Activated naive CD4-positive, alpha-beta T cell treated with anti-CD3 and anti-CD28 coated beads, Interleukin-2, amount 50 U/mL, for 24 hours (primary cell): ENCODE measurements around the gene RTP3.
"Not testable (repeated sequence)": the region's sequence is repeated elsewhere in the genome, so short reads cannot be mapped to it uniquely, and the experiment has no call there.

Experiments
- H3K27ac Mint-ChIP-seq: one replicate; pipeline ENCODE4 v1.8.0; 2021; ENCODE audit warnings: mild to moderate bottlenecking, mixed read lengths
- H3K27me3 Mint-ChIP-seq: one replicate; pipeline ENCODE4 v1.8.0; 2021; ENCODE audit warnings: mixed read lengths
- H3K36me3 Mint-ChIP-seq: one replicate; pipeline ENCODE4 v1.8.0; 2021; ENCODE audit warnings: mixed read lengths
- H3K4me1 Mint-ChIP-seq: one replicate; pipeline ENCODE4 v1.8.0; 2021; ENCODE audit warnings: mixed read lengths
- H3K4me3 Mint-ChIP-seq: one replicate; pipeline ENCODE4 v1.8.0; 2021; ENCODE audit warnings: mild to moderate bottlenecking, mixed read lengths
- H3K9me3 Mint-ChIP-seq: one replicate; pipeline ENCODE4 v1.8.0; 2021; ENCODE audit warnings: mixed read lengths

Gene RTP3

GRCh38 chr3:46482632-46483350 lies 15.0 kb upstream of the RTP3 start:
- H3K9me3 Mint-ChIP-seq = no peaks in the 10 kb centered on the region
- no peaks in the 10 kb centered on the region for H3K4me1 Mint-ChIP-seq

DNA sequence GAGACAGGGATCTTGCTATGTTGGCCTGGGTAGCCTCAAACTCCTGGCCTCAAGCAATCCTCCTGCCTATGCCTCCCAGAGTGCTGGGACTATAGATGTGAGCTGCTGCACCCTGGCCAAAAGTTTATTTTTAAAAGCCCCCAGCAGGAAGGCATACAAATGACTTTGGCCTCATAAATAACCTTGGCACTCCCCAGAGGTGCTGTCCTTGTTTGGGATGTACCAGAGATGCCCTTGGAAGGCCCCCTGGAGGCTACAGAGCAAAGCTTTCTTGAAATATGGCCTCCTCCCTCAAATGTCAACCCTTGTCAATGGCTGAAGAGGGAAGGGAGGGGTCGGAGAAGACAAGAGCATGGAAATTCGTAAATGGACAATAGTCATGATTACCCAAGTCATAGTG lies 14.0 kb upstream of the RTP3 start:
- Mint-ChIP-seq H3K27ac (no peak overlapping the region), H3K4me3 (no peak overlapping the region)

More at GRCh38 chr3:46482632-46483350, 15.0 kb upstream of the RTP3 start:
- H3K27me3 Mint-ChIP-seq = peaks cover 2% of the 10 kb centered on the region
- H3K36me3 Mint-ChIP-seq = no peaks in the 10 kb centered on the region
- H3K27ac Mint-ChIP-seq = no peak overlapping the region
- no peak overlapping the region for H3K4me3 Mint-ChIP-seq

DNA sequence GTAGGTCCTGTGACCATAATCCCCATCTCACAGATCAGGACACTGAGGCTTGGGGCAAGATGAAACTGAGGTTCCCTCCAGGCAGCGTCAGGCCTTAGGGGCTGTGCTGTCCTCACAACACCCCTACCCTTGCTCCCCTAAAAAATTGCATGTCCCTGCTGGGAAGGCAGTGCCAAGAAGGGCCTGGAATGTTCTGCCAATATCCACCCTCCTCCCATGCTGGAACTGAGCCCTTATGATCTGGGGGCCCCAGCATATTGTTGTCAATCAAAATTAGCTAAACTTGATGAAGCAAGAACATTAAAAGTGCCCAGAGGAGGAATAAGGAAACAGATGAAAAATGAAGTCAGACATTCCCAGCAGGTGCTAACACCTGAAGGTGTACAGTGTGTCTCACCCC lies 13.4 kb upstream of the RTP3 start:
- Mint-ChIP-seq H3K27me3 (peaks cover 2% of the 10 kb centered on the region), H3K27ac (no peak overlapping the region), H3K4me3 (no peak overlapping the region), H3K4me1 (peaks cover 10% of the 10 kb centered on the region), H3K9me3 (no peaks in the 10 kb centered on the region), H3K36me3 (no peaks in the 10 kb centered on the region)

More for the DNA sequence above, 14.0 kb upstream of the RTP3 start:
- Mint-ChIP-seq H3K36me3 (no peaks in the 10 kb centered on the region), H3K27me3 (peaks cover 2% of the 10 kb centered on the region), H3K4me1 (peaks cover 4% of the 10 kb centered on the region), H3K9me3 (no peaks in the 10 kb centered on the region)

DNA sequence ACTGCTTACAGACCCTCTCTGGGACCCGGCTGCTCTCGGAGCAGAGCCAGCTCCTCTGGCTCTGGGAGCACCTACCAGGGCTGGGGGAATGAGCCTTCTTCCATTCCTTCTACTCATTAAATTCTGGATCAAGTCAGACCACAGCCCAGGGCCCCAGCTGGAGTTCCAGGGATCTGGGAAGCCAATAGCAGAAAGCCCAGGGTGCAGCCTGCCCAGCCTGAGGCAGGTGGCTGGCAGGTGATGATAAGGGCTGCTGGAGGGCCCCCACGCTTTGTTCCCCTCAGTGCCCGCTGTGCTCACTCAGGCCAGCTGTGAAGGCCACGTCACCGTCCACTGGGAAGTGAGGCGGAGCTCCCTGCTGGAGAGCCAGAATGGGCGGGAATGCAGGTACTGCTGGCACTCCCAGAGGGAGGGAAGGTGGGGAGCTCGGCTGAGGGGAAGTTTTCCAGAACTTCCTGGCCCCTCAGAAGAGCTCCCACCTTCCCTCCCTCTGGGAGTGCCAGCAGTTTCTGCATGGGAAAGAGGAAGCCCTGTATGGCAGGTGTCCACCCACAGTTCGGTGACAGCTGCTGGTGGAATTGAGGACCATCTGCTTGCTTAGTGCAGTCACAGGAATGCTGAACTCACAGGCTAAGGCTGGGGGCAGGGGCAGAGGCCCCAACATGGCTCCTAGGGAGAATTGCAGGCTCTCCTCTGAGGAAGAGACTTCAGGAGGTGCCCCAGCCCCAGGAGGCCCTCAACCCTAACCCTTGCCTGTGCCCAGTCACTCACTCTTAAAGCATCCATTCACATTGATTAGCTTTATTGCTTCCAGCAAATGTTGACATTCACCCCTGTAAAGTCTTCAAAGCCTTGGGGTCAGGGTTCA lies 12.6 kb upstream of the RTP3 start:
- H3K27ac Mint-ChIP-seq = no peak overlapping the region
- H3K9me3 Mint-ChIP-seq = no peaks in the 10 kb centered on the region
- peaks cover 2% of the 10 kb centered on the region for H3K27me3 Mint-ChIP-seq
- no peak overlapping the region for H3K4me3 Mint-ChIP-seq
- peaks cover 16% of the 10 kb centered on the region for H3K4me1 Mint-ChIP-seq
- no peaks in the 10 kb centered on the region for H3K36me3 Mint-ChIP-seq

DNA sequence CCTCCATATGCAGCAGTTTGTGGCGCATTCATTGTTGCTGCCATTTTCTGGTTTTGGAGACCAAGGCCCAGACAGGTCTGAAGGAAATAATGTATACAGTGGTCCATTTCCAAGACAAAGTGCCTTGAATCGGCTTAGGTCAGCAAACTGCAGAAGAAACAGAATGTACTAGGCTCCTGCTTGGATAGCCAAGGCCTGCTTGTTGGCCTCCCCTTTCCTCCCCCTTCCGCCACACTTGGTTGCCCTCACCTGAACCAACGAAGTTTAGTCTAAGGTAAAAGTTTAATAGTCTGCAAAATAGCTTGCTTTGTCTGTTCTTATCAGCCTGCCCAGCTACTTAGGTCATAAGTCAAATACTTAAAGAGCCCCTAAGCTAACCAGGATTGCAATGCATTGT lies 12.0 kb upstream of the RTP3 start:
- H3K4me3 Mint-ChIP-seq = no peak overlapping the region
- H3K4me1 Mint-ChIP-seq = peaks cover 16% of the 10 kb centered on the region

DNA sequence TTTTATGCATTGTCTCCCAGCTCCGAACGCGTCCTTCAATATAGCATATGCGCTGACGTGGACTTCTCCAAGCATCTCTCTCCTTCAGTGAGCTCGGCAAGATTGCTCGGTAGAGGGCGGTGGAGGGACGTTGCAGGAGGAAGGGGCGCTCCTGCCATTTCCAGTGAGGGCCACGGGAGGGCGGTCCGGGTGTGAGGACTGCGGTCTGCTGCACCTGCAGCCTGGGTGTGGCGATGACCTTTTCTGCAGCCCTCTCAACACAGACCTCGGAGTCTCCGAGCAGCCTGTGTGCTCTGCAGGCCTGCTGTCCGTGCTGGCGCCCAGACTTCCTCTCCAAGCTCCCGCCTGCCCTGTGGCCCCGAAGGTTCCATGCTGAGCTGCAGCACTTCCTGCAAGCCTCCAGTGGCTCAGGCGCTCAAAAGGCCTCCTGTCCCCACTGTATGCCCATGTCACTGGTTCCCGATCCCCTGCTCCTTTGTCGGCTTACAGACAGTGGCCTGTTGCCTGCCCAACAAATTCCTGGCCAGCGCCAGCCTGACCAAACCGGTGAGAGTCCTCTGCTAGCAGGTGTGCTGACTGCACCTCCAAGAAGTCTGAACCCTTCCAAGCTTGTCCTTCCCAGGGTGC lies 8.9 kb upstream of the RTP3 start:
- Mint-ChIP-seq H3K36me3 (no peaks in the 10 kb centered on the region), H3K4me1 (peaks cover 16% of the 10 kb centered on the region), H3K9me3 (no peaks in the 10 kb centered on the region), H3K4me3 (peak overlapping the region; percentile 45), H3K27ac (no peak overlapping the region), H3K27me3 (peaks cover 2% of the 10 kb centered on the region)

More for the DNA sequence above, 12.0 kb upstream of the RTP3 start:
- Mint-ChIP-seq H3K27ac (no peak overlapping the region), H3K9me3 (no peaks in the 10 kb centered on the region), H3K36me3 (no peaks in the 10 kb centered on the region), H3K27me3 (peaks cover 2% of the 10 kb centered on the region)

DNA sequence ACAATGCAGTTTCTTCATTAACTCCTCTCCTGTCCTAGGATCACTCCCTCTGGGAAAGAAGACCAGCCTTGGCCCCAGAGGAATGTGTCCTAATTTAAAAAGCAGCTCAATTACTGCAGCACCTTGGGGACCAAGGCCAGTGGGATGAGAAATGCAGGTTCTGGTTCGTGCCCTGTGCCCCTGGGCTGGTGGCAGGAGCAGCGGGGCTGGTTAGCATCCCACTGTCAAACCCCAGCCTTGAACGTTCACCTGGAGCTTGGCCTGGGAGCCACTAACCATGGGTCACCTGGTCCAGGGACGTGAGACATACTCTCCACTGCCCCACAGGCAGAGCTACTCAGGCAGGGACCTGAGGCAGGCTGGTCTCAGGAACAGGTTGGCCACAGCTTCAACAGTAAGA lies 8.4 kb upstream of the RTP3 start:
- H3K9me3 Mint-ChIP-seq = no peaks in the 10 kb centered on the region
- peaks cover 2% of the 10 kb centered on the region for H3K27me3 Mint-ChIP-seq
- no peaks in the 10 kb centered on the region for H3K36me3 Mint-ChIP-seq
- peaks cover 16% of the 10 kb centered on the region for H3K4me1 Mint-ChIP-seq
- H3K4me3 Mint-ChIP-seq = no peak overlapping the region
- H3K27ac Mint-ChIP-seq = no peak overlapping the region

- Mint-ChIP-seq H3K4me3 (no peak overlapping the region), H3K27ac (no peak overlapping the region), H3K9me3 (no peaks in the 10 kb centered on the region), H3K36me3 (no peaks in the 10 kb centered on the region), H3K27me3 (peaks cover 2% of the 10 kb centered on the region), H3K4me1 (peaks cover 16% of the 10 kb centered on the region)
These were observed 7.9 kb upstream of the RTP3 start for GRCh38 chr3:46489875-46490274.

GRCh38 chr3:46490338-46491084 lies 7.3 kb upstream of the RTP3 start:
- no peaks in the 10 kb centered on the region for H3K36me3 Mint-ChIP-seq
- H3K9me3 Mint-ChIP-seq = no peaks in the 10 kb centered on the region
- peaks cover 2% of the 10 kb centered on the region for H3K27me3 Mint-ChIP-seq
- no peak overlapping the region for H3K4me3 Mint-ChIP-seq
- no peak overlapping the region for H3K27ac Mint-ChIP-seq
- peaks cover 16% of the 10 kb centered on the region for H3K4me1 Mint-ChIP-seq

- Mint-ChIP-seq H3K9me3 (no peaks in the 10 kb centered on the region), H3K36me3 (no peaks in the 10 kb centered on the region), H3K4me1 (peaks cover 16% of the 10 kb centered on the region), H3K4me3 (no peak overlapping the region), H3K27ac (no peak overlapping the region), H3K27me3 (peaks cover 2% of the 10 kb centered on the region)
These were observed 6.4 kb upstream of the RTP3 start for GRCh38 chr3:46491089-46492070.

GRCh38 chr3:46492890-46493547 lies 4.8 kb upstream of the RTP3 start:
- H3K27ac Mint-ChIP-seq = peak overlapping the region; percentile 59
- peaks cover 30% of the 10 kb centered on the region for H3K4me1 Mint-ChIP-seq
- no peaks in the 10 kb centered on the region for H3K27me3 Mint-ChIP-seq
- no peaks in the 10 kb centered on the region for H3K36me3 Mint-ChIP-seq
- H3K4me3 Mint-ChIP-seq = no peak overlapping the region
- H3K9me3 Mint-ChIP-seq = no peaks in the 10 kb centered on the region

DNA sequence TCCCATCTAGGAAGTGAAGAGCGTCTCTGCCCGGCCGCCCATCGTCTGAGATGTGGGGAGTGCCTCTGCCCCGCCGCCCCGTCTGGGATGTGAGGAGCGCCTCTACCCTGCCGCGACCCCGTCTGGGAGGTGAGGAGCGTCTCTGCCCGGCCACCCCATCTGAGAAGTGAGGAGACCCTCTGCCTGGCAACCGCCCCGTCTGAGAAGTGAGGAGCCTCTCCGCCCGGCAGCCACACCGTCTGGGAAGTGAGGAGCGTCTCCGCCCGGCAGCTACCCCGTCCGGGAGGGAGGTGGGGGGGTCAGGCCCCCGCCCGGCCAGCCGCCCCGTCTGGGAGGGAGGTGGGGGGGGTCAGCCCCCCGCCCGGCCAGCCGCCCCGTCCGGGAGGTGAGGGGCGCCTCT lies 3.3 kb upstream of the RTP3 start:
- H3K4me3 Mint-ChIP-seq = not testable (repeated sequence)

GRCh38 chr3:46495901-46496456 lies 1.8 kb upstream of the RTP3 start:
- no peaks in the 10 kb centered on the region for H3K36me3 Mint-ChIP-seq
- H3K27me3 Mint-ChIP-seq = no peaks in the 10 kb centered on the region
- no peak overlapping the region for H3K4me3 Mint-ChIP-seq
- H3K9me3 Mint-ChIP-seq = no peaks in the 10 kb centered on the region
- H3K4me1 Mint-ChIP-seq = peaks cover 22% of the 10 kb centered on the region
- H3K27ac Mint-ChIP-seq = no peak overlapping the region

More for the DNA sequence above, 3.3 kb upstream of the RTP3 start:
- H3K4me1 Mint-ChIP-seq = peaks cover 22% of the 10 kb centered on the region
- not testable (repeated sequence) for H3K36me3 Mint-ChIP-seq, H3K27me3 Mint-ChIP-seq, H3K9me3 Mint-ChIP-seq, H3K27ac Mint-ChIP-seq
